B cell (primary cell): ENCODE results near the gene SFXN3. TPM values are rescaled to one million over a fixed set of nuclear protein-coding genes. Genes with fewer than 3 reads are reported as not detected.

ENCODE experiments used
- ATAC-seq: fragments of 200-7000 bp; cut with Tn5 transposase; one replicate; pipeline ENCODE4 v1.10.0; 2021; ENCODE audit warnings: low read depth, mild to moderate bottlenecking, moderate number of reproducible peaks, moderate library complexity
- CTCF ChIA-PET: fragments of 350-600 bp; sonication (Branson Sonifier 250); formaldehyde crosslinking; loops from one replicate; lab custom pipeline; 2021; ENCODE audit warnings: antibody characterized with exemption, inconsistent platforms; lab: Charles Lee
- POLR2A ChIA-PET: fragments of 350-600 bp; sonication (Branson Sonifier 250); formaldehyde crosslinking; loops from one replicate; lab custom pipeline; 2021; ENCODE audit warnings: antibody characterized with exemption; lab: Charles Lee
- DNase-seq: peaks from one replicate; pipeline ENCODE4 v3.0.0; 2013
- H2AFZ ChIP-seq: 2 replicates; pipeline ENCODE4 v1.6.1; 2012; ENCODE audit warnings: mild to moderate bottlenecking, low read depth, low read length; ENCODE audit not compliant: insufficient read depth, poor library complexity, severe bottlenecking
- H3K27ac ChIP-seq, 2 donors: 1 replicate in 1 of 2; 2 replicates in 1 of 2; pipeline ENCODE4 v1.5.1; 2012 to 2013; ENCODE audit warnings: low read length in 2 of 2, mild to moderate bottlenecking in 2 of 2, moderate library complexity in 1 of 2
- H3K27me3 ChIP-seq, 4 experiments: fragments of 200-600 bp in 1 of 4; sonication (generic) in 1 of 4; replicated peaks in 1 of 4; 1 replicate in 2 of 4; 2 replicates in 2 of 4; pipeline versions ENCODE4 v1.6.1 to v1.7.0; 2013 to 2016; ENCODE audit warnings: low read length in 3 of 4, mild to moderate bottlenecking in 2 of 4, mixed read lengths in 1 of 4, moderate library complexity in 1 of 4; ENCODE audit not compliant: insufficient read depth in 4 of 4, control insufficient read depth in 3 of 4; ENCODE audit errors: control extremely low read depth in 1 of 4
- H3K36me3 ChIP-seq, 2 experiments: replicated peaks in 1 of 2; 1 replicate in 1 of 2; 2 replicates in 1 of 2; pipeline versions ENCODE4 v1.6.1 to v1.7.1; 2013; ENCODE audit warnings: low read length in 1 of 2; ENCODE audit not compliant: insufficient read depth in 2 of 2, control insufficient read depth in 1 of 2; ENCODE audit errors: control extremely low read depth in 1 of 2, extremely low read depth in 1 of 2
- H3K4me1 ChIP-seq, 2 donors: fragments of 200-600 bp in 1 of 2; sonication (generic) in 1 of 2; 1 replicate in 1 of 2; 2 replicates in 1 of 2; pipeline versions ENCODE4 v1.5.1 to v1.6.1; 2013 to 2017; ENCODE audit warnings: low read length in 2 of 2; ENCODE audit not compliant: control insufficient read depth in 2 of 2, insufficient read depth in 2 of 2
- H3K4me2 ChIP-seq: replicated peaks from 2 replicates; pipeline ENCODE3; 2012; ENCODE audit warnings: mild to moderate bottlenecking, low read depth, low read length; ENCODE audit not compliant: poor library complexity, severe bottlenecking
- H3K4me3 ChIP-seq, 5 experiments: fragments of 200-600 bp in 1 of 5; sonication (generic) in 1 of 5; 1 replicate in 3 of 5; 2 replicates in 2 of 5; pipeline versions ENCODE4 v1.5.1 to v1.7.0; 2011 to 2016; ENCODE audit warnings: low read length in 4 of 5, mild to moderate bottlenecking in 4 of 5, low read depth in 2 of 5, control low read depth in 1 of 5, moderate library complexity in 1 of 5; ENCODE audit not compliant: insufficient read depth in 1 of 5; ENCODE audit errors: control extremely low read depth in 1 of 5, extremely low read depth in 1 of 5
- H3K79me2 ChIP-seq: fragments of 200-600 bp; sonication (generic); one replicate; pipeline ENCODE4 v1.6.0; 2016; ENCODE audit warnings: low read length; ENCODE audit not compliant: control insufficient read depth, insufficient read depth
- H3K9ac ChIP-seq: fragments of 200-600 bp; sonication (generic); 2 replicates; pipeline ENCODE4 v1.6.1; 2017; ENCODE audit warnings: mild to moderate bottlenecking, low read length, moderate library complexity
- H3K9me3 ChIP-seq, 3 donors: one replicate each; pipeline versions ENCODE4 v1.6.1 to v1.7.1; 2013; ENCODE audit warnings: low read length in 2 of 3; ENCODE audit not compliant: control insufficient read depth in 2 of 3, insufficient read depth in 1 of 3; ENCODE audit errors: control extremely low read depth in 1 of 3
- H4K20me1 ChIP-seq: 2 replicates; pipeline ENCODE4 v1.6.0; 2012; ENCODE audit warnings: mild to moderate bottlenecking, low read length; ENCODE audit not compliant: insufficient read depth, control insufficient read depth, poor library complexity, severe bottlenecking
- H3K27ac Mint-ChIP-seq: one replicate; pipeline ENCODE4 v1.8.0; 2021; ENCODE audit warnings: mixed read lengths
- H3K27me3 Mint-ChIP-seq: one replicate; pipeline ENCODE4 v1.8.0; 2021; ENCODE audit warnings: mixed read lengths
- H3K4me1 Mint-ChIP-seq: one replicate; pipeline ENCODE4 v1.8.0; 2021; ENCODE audit warnings: mixed read lengths
- H3K4me3 Mint-ChIP-seq: one replicate; pipeline ENCODE4 v1.8.0; 2021; ENCODE audit warnings: mixed read lengths
- H3K9me3 Mint-ChIP-seq: one replicate; pipeline ENCODE4 v1.8.0; 2022; ENCODE audit warnings: mixed read lengths; ENCODE audit not compliant: insufficient read depth
- CTCF ChIP-seq: fragments of 200-600 bp; IDR thresholded peaks from one replicate; pipeline ENCODE4 v1.8.0; 2022; ENCODE audit warnings: antibody characterized with exemption, mild to moderate bottlenecking
- EZH2 ChIP-seq: IDR thresholded peaks from 2 replicates; pipeline ENCODE4 v1.6.1; 2012; ENCODE audit warnings: borderline replicate concordance, low read depth, mild to moderate bottlenecking, moderate library complexity, low read length; ENCODE audit not compliant: insufficient read depth, poor library complexity, severe bottlenecking
- WGBS: methylation state at CpG from one replicate; pipeline ENCODE4 v1.1.5; 2013; ENCODE audit warnings: missing lambda C conversion rate; ENCODE audit not compliant: insufficient coverage; 5-methylcytosine and 5-hydroxymethylcytosine counted together
- intact Hi-C: fragments of 100-400 bp; cut with micrococcal nuclease; formaldehyde crosslinking; loops from one replicate; pipeline ENCODE4 v1.10.0; 2022
- polyA plus RNA-seq: library from polyadenylated mRNA; depleted of rRNA; stranded (reverse); fragments of >200 nt; gene quantifications from 2 replicates; pipeline ENCODE4 v1.2.3, GENCODE V29; 2012
- total RNA-seq, 2 donors: library from RNA; stranded (reverse); fragments of 120-200 nt in 1 of 2; gene quantifications; 1 replicate in 1 of 2; 2 replicates in 1 of 2; pipeline versions ENCODE4 v1.2.3 to v1.2.4, GENCODE V29; 2013 to 2022

The SFXN3 gene
- total and polyA plus RNA-seq, 2 donors (not counting 1 experiment from before 2014, with no cell fraction given), result 44.2 to 51.7 TPM

- H3K4me3 ChIP-seq, result peak overlapping the region in 4 of 5 experiments; percentile 26 to 71 (median 60)
- H3K4me1 Mint-ChIP-seq, result peaks cover 51% of the 10 kb centered on the region
- H3K27me3 ChIP-seq, result peaks cover 0 to 52% (median 21%) of the 10 kb centered on the region in 4 experiments
- H3K9me3 ChIP-seq, result peaks cover 0 to 10% (median 0%) of the 10 kb centered on the region in 3 donors
- peaks cover 25% of the 10 kb centered on the region for H3K27me3 Mint-ChIP-seq
- H3K9me3 Mint-ChIP-seq, result no peaks in the 10 kb centered on the region
- ATAC-seq (peak; percentile 56), DNase-seq (peak; percentile 75)
- H3K4me3 Mint-ChIP-seq, result peak overlapping the region; percentile 98
- peak overlapping the region; percentile 98 for H3K4me2 ChIP-seq
- intact Hi-C loops, result loop anchor here (1.0 to 10.0 kb wide), 2 partner anchors 25 to 58 kb away; no protein-coding TSS in a partner anchor
- peak; percentile 98 for TF ChIP-seq EZH2
- no peak for TF ChIP-seq CTCF
- H3K36me3 ChIP-seq, result no peaks in the 10 kb centered on the region
- H3K27ac Mint-ChIP-seq, result no peak overlapping the region
- ChIA-PET POLR2A (interaction anchor here (0.6 kb wide), 1 partner anchor 47 kb away, joined by 4 read pairs; no protein-coding TSS in a partner anchor), CTCF (interaction anchor here (0.7 to 16.1 kb wide), 11 partner anchors 7 to 75 kb away, joined by 3 to 306 read pairs (median 10); partner anchors contain the start of genes KAZALD1, PDZD7 and SFXN3)
- WGBS, result 4% methylated on average over 46 of the region's 49 CpGs
- H3K79me2 ChIP-seq, result no peaks in the 10 kb centered on the region
- H2AFZ ChIP-seq, result peak overlapping the region; percentile 41
- peak overlapping the region; percentile 59 for H3K9ac ChIP-seq
- H3K27ac ChIP-seq, result no peak overlapping the region
- H3K4me1 ChIP-seq, result peaks cover 50 to 53% of the 10 kb centered on the region in 2 donors
- peaks cover 5% of the 10 kb centered on the region for H4K20me1 ChIP-seq
Observed at GRCh38 chr10:101066146-101066895, 35.3 kb downstream of the SFXN3 start.
